Testis (tissue), 3 donors: Measurements from ENCODE around the gene DNAJA4. TPM values are rescaled to one million over a fixed set of nuclear protein-coding genes. Genes with fewer than 3 reads are reported as not detected.

Experiments used
- DNase-seq: peaks from one replicate; pipeline ENCODE4 v3.0.0-alpha.2; 2019
- H3K27ac ChIP-seq, 2 donors: fragments of 200-600 bp; sonication (generic); one replicate each; pipeline ENCODE4 v1.5.1; 2019
- H3K27me3 ChIP-seq: fragments of 200-600 bp; sonication (generic); one replicate; pipeline ENCODE4 v1.5.1; 2019
- H3K36me3 ChIP-seq: fragments of 200-600 bp; sonication (generic); one replicate; pipeline ENCODE4 v1.5.1; 2017; ENCODE audit warnings: low read depth; ENCODE audit errors: missing control alignments
- H3K4me1 ChIP-seq: fragments of 200-600 bp; sonication (generic); one replicate; pipeline ENCODE4 v1.5.1; 2019
- H3K4me3 ChIP-seq, 2 donors: fragments of 200-600 bp; sonication (generic); one replicate each; pipeline ENCODE4 v1.5.1; 2017 to 2019
- H3K9me3 ChIP-seq: fragments of 200-600 bp; sonication (generic); one replicate; pipeline ENCODE4 v1.5.1; 2017
- CTCF ChIP-seq, 3 experiments: fragments of 450-650 bp in 2 of 3; fragments of 200-600 bp in 1 of 3; sonication (generic) in 1 of 3; IDR thresholded peaks; one replicate each; pipeline ENCODE4 v1.5.1; 2016 to 2019; ENCODE audit warnings: antibody characterized with exemption in 3 of 3, mild to moderate bottlenecking in 2 of 3, moderate library complexity in 1 of 3
- POLR2A ChIP-seq: fragments of 450-650 bp; IDR thresholded peaks from one replicate; pipeline ENCODE4 v1.6.1; 2017; ENCODE audit warnings: antibody characterized with exemption, mild to moderate bottlenecking, moderate library complexity
- WGBS, 2 donors: methylation state at CpG; one replicate each; pipeline ENCODE4 v1.1.5; 2018; 5-methylcytosine and 5-hydroxymethylcytosine counted together
- intact Hi-C: fragments of 100-400 bp; cut with DNase I; formaldehyde crosslinking; loops from one replicate; pipeline ENCODE4 v1.15.1; 2023; ENCODE audit warnings: low total_unique reads
- polyA plus RNA-seq: library from polyadenylated mRNA; stranded (reverse); fragments of 350-450 nt; fragmentation: Illumina TruSeq; extraction: RNeasy Lipid Tissue Mini Kit (QIAGEN cat#74804); gene quantifications from one replicate; pipeline ENCODE4 v1.2.3, GENCODE V29; 2014; ENCODE audit warnings: low read depth, low replicate concordance; ENCODE audit not compliant: insufficient read depth
- total RNA-seq, 2 donors: library from RNA; depleted of rRNA; stranded (reverse); fragments of >200 nt; gene quantifications; one replicate each; pipeline ENCODE4 v1.2.3, GENCODE V29; 2016

Gene DNAJA4
- total and polyA plus RNA-seq, 3 donors from 2014 or later, result 88.4 to 183 (median 145) TPM

- 95 to 99% methylated on average over 6 of the region's 6 CpGs for WGBS, 2 donors
- Histone ChIP-seq H3K27ac (no peak overlapping the region), H3K4me1 (peaks cover 11% of the 10 kb centered on the region), H3K27me3 (no peaks in the 10 kb centered on the region), H3K4me3 (no peak overlapping the region), H3K36me3 (no peaks in the 10 kb centered on the region), H3K9me3 (no peaks in the 10 kb centered on the region)
- no peak for DNase-seq
- TF ChIP-seq CTCF (IDR thresholded peaks at IDR 0.05) (no peak), POLR2A (no peak)
- intact Hi-C loops, result no loop called here
Measured at GRCh38 chr15:78236491-78236890, 27.9 kb upstream of the DNAJA4 start.

GRCh38 chr15:78237146-78237545 is 27.2 kb upstream of the DNAJA4 start:
- WGBS, 2 donors, result 75 to 76% methylated on average over 6 of the region's 6 CpGs
- H3K27ac ChIP-seq, result no peak overlapping the region
- H3K36me3 ChIP-seq, result no peaks in the 10 kb centered on the region
- peaks cover 11% of the 10 kb centered on the region for H3K4me1 ChIP-seq
- H3K9me3 ChIP-seq, result no peaks in the 10 kb centered on the region
- intact Hi-C loops, result no loop called here
- no peak overlapping the region for H3K4me3 ChIP-seq
- no peak for DNase-seq
- H3K27me3 ChIP-seq, result no peaks in the 10 kb centered on the region
- TF ChIP-seq POLR2A (no peak), CTCF (IDR thresholded peaks at IDR 0.05) (no peak)

- intact Hi-C loops, result loop anchor here (5.0 to 10.0 kb wide), 2 partner anchors 128 to 275 kb away; no protein-coding TSS in a partner anchor
- Histone ChIP-seq H3K4me3 (no peak overlapping the region), H3K4me1 (peaks cover under 1% of the 10 kb centered on the region), H3K36me3 (no peaks in the 10 kb centered on the region), H3K27ac (no peak overlapping the region), H3K27me3 (no peaks in the 10 kb centered on the region), H3K9me3 (no peaks in the 10 kb centered on the region)
- DNase-seq, result no peak
- WGBS, 2 donors, result 92 to 95% methylated on average over 5 of the region's 5 CpGs
- TF ChIP-seq CTCF (IDR thresholded peaks at IDR 0.05) (no peak), POLR2A (no peak)
Measured at GRCh38 chr15:78239811-78240210, 24.6 kb upstream of the DNAJA4 start.

- H3K36me3 ChIP-seq, result no peaks in the 10 kb centered on the region
- intact Hi-C loops, result loop anchor here (5.0 to 10.0 kb wide), 2 partner anchors 129 to 276 kb away; no protein-coding TSS in a partner anchor
- 20 to 35% methylated on average over 8 to 12 of the region's 12 CpGs for WGBS, 2 donors
- TF ChIP-seq CTCF (IDR thresholded peaks at IDR 0.05) (peak; percentile 72 to 86 (median 85)), POLR2A (no peak)
- H3K9me3 ChIP-seq, result no peaks in the 10 kb centered on the region
- H3K4me3 ChIP-seq, result no peak overlapping the region
- peak; percentile 92 for DNase-seq
- H3K4me1 ChIP-seq, result no peaks in the 10 kb centered on the region
- H3K27ac ChIP-seq, result no peak overlapping the region
- no peaks in the 10 kb centered on the region for H3K27me3 ChIP-seq
Measured at GRCh38 chr15:78241017-78241416, 23.3 kb upstream of the DNAJA4 start.

- Histone ChIP-seq H3K4me1 (no peaks in the 10 kb centered on the region), H3K36me3 (no peaks in the 10 kb centered on the region), H3K9me3 (no peaks in the 10 kb centered on the region), H3K27ac (no peak overlapping the region), H3K27me3 (no peaks in the 10 kb centered on the region), H3K4me3 (no peak overlapping the region)
- TF ChIP-seq CTCF (IDR thresholded peaks at IDR 0.05) (peak in 2 of 3 experiments; percentile 29 to 41), POLR2A (no peak)
- 80 to 82% methylated on average over 5 of the region's 5 CpGs for WGBS, 2 donors
- peak; percentile 45 for DNase-seq
- intact Hi-C loops, result loop anchor here (5.0 to 10.0 kb wide), 2 partner anchors 130 to 277 kb away; no protein-coding TSS in a partner anchor
Measured at GRCh38 chr15:78242128-78242527, 22.2 kb upstream of the DNAJA4 start.
